ENCODE data around the gene LPP. TPM values are rescaled to one million over a fixed set of nuclear protein-coding genes. Genes with fewer than 3 reads are reported as not detected.

LPP gene
- polyA plus RNA-seq, 3 donors, result 14.1 to 23.2 (median 15.3) TPM

DNA sequence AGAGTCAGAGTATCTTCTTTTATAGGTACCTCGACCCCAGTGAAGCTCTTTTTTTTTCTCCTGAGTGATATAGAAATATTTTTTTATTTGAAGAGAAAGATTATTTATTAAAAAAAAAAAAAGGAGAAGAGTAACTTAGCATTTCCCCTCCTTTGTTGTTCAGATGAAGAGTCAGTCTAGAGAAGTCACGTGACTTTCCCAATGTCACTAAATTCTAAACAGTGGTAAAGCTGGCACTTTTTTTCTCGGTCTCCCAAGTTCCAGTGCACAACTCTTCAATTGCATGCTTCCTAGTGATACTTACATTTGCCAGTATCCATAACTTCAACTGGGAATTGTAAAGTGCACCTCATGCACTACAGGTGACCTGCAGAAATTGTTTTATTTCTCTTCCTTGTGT lies 448.7 kb downstream of the LPP start:
- Histone ChIP-seq H3K79me2 (ENCODE audit: insufficient read depth, low read length) (no peaks in the 10 kb centered on the region), H3K27me3 (ENCODE audit: control insufficient read depth in 2 of 2, insufficient read depth in 2 of 2, low read length in 2 of 2) (no peaks in the 10 kb centered on the region), H3K4me3 (replicated peaks in 1 of 3; ENCODE audit: low read depth in 2 of 3, low read length in 3 of 3) (no peak overlapping the region), H3K9ac (ENCODE audit: insufficient read depth, low read length, poor library complexity, severe bottlenecking) (no peak overlapping the region), H3K27ac (ENCODE audit: low read depth in 1 of 2, low read length in 2 of 2) (no peak overlapping the region), H3K9me3 (replicated peaks in 1 of 2; ENCODE audit: control insufficient read depth in 1 of 2, insufficient read depth in 1 of 2, low read length in 2 of 2) (no peaks in the 10 kb centered on the region), H3K4me1 (ENCODE audit: control insufficient read depth in 1 of 2, insufficient read depth in 2 of 2, low read length in 2 of 2) (peaks cover 13 to 15% of the 10 kb centered on the region in 2 donors), H3K4me2 (replicated peaks; ENCODE audit: extremely low read depth, low read length, poor library complexity, severe bottlenecking) (no peak overlapping the region), H4K20me1 (ENCODE audit: insufficient read depth, low read length) (no peaks in the 10 kb centered on the region), H2AFZ (ENCODE audit: insufficient read depth, low read depth, low read length, poor library complexity, severe bottlenecking) (no peak overlapping the region), H3K36me3 (replicated peaks in 1 of 2; ENCODE audit: control insufficient read depth in 1 of 2, insufficient read depth in 2 of 2, low read length in 2 of 2) (no peaks in the 10 kb centered on the region)
- TF ChIP-seq, protein P1, sequence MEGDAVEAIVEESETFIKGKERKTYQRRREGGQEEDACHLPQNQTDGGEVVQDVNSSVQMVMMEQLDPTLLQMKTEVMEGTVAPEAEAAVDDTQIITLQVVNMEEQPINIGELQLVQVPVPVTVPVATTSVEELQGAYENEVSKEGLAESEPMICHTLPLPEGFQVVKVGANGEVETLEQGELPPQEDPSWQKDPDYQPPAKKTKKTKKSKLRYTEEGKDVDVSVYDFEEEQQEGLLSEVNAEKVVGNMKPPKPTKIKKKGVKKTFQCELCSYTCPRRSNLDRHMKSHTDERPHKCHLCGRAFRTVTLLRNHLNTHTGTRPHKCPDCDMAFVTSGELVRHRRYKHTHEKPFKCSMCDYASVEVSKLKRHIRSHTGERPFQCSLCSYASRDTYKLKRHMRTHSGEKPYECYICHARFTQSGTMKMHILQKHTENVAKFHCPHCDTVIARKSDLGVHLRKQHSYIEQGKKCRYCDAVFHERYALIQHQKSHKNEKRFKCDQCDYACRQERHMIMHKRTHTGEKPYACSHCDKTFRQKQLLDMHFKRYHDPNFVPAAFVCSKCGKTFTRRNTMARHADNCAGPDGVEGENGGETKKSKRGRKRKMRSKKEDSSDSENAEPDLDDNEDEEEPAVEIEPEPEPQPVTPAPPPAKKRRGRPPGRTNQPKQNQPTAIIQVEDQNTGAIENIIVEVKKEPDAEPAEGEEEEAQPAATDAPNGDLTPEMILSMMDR (IDR thresholded peaks at IDR 0.05), result no peak
- 75% methylated on average over 2 of the region's 3 CpGs for WGBS (ENCODE audit: insufficient coverage)
- H3K9me3 Mint-ChIP-seq, result no peaks in the 10 kb centered on the region
- H3K36me3 Mint-ChIP-seq, result peaks cover 3 to 5% of the 10 kb centered on the region in 2 donors
- H3K4me1 Mint-ChIP-seq, result peaks cover 10% of the 10 kb centered on the region
- intact Hi-C loops (cut with micrococcal nuclease), result loop anchor here in 1 of 2 donors (10.0 kb wide), 1 partner anchor 82 kb away; no protein-coding TSS in a partner anchor
- no peak overlapping the region for H3K27ac Mint-ChIP-seq
- H3K27me3 Mint-ChIP-seq (ENCODE audit: low read depth in 3 of 3), result no peaks in the 10 kb centered on the region
- DNase-seq, result no peak
- no peak overlapping the region for H3K4me3 Mint-ChIP-seq

DNA sequence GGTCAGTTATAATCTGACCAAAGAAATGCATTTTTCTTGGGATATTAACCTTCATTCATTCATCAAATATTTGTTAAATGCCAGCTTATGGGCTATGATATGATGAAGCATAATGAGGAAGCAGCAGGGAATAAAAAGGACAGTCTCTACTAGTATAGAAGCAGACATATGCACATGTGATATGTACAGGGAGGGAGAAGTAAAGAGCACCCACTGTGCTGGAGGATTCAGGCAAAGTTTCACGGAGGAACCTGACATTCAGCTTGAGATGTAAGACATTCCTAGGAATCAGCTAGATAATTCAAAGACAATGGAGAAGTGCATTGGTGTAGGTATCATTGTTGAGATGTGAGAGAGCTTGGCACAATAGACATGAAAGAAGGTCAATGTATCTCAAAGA lies 450.7 kb downstream of the LPP start:
- Histone ChIP-seq H3K9me3 (replicated peaks in 1 of 2; ENCODE audit: control insufficient read depth in 1 of 2, insufficient read depth in 1 of 2, low read length in 2 of 2) (no peaks in the 10 kb centered on the region), H3K4me2 (replicated peaks; ENCODE audit: extremely low read depth, low read length, poor library complexity, severe bottlenecking) (no peak overlapping the region), H3K27me3 (ENCODE audit: control insufficient read depth in 2 of 2, insufficient read depth in 2 of 2, low read length in 2 of 2) (no peaks in the 10 kb centered on the region), H3K4me1 (ENCODE audit: control insufficient read depth in 1 of 2, insufficient read depth in 2 of 2, low read length in 2 of 2) (peaks cover 13 to 18% of the 10 kb centered on the region in 2 donors), H2AFZ (ENCODE audit: insufficient read depth, low read depth, low read length, poor library complexity, severe bottlenecking) (no peak overlapping the region), H4K20me1 (ENCODE audit: insufficient read depth, low read length) (no peaks in the 10 kb centered on the region), H3K36me3 (replicated peaks in 1 of 2; ENCODE audit: control insufficient read depth in 1 of 2, insufficient read depth in 2 of 2, low read length in 2 of 2) (peaks cover 6 to 7% of the 10 kb centered on the region in 2 donors), H3K79me2 (ENCODE audit: insufficient read depth, low read length) (no peaks in the 10 kb centered on the region), H3K4me3 (replicated peaks in 1 of 3; ENCODE audit: low read depth in 2 of 3, low read length in 3 of 3) (no peak overlapping the region), H3K9ac (ENCODE audit: insufficient read depth, low read length, poor library complexity, severe bottlenecking) (no peak overlapping the region), H3K27ac (ENCODE audit: low read depth in 1 of 2, low read length in 2 of 2) (no peak overlapping the region)
- no peak for DNase-seq
- TF ChIP-seq, protein P1 (IDR thresholded peaks at IDR 0.05), result no peak
- intact Hi-C loops (cut with micrococcal nuclease), result loop anchor here in 1 of 2 donors (10.0 kb wide), 1 partner anchor 80 kb away; no protein-coding TSS in a partner anchor
- 100% methylated on average over 1 of the region's 1 CpG for WGBS (ENCODE audit: insufficient coverage)
- Mint-ChIP-seq H3K4me1 (peaks cover 15% of the 10 kb centered on the region), H3K9me3 (peaks cover 0 to 10% (median 8%) of the 10 kb centered on the region in 7 donors), H3K36me3 (peaks cover 18 to 20% of the 10 kb centered on the region in 2 donors), H3K4me3 (no peak overlapping the region), H3K27me3 (ENCODE audit: low read depth in 3 of 3) (no peaks in the 10 kb centered on the region), H3K27ac (no peak overlapping the region)

Data from CD14-positive monocyte (primary cell).